GM19023 (cell line): ENCODE measurements around the gene OGFRL1.

Experiments used
- ATAC-seq: cut with Tn5 transposase; IDR thresholded peaks from one replicate; pipeline ENCODE4 v1.9.1; 2021; ENCODE audit warnings: mild to moderate bottlenecking, moderate library complexity; ENCODE audit not compliant: unreplicated experiment

Gene OGFRL1

GRCh38 chr6:71284785-71285184 lies 3.8 kb upstream of the OGFRL1 start:
- no peak for ATAC-seq

- no peak for ATAC-seq
Observed at GRCh38 chr6:71287038-71287437, 1.6 kb upstream of the OGFRL1 start.

GRCh38 chr6:71287926-71288227 lies 734 bp upstream of the OGFRL1 start:
- no peak for ATAC-seq

GRCh38 chr6:71289039-71289801 lies 609 bp downstream of the OGFRL1 start:
- ATAC-seq, result peak; percentile 33

- no peak for ATAC-seq
Observed at GRCh38 chr6:71289802-71290175, 1.2 kb downstream of the OGFRL1 start.

- ATAC-seq, result no peak
Observed at GRCh38 chr6:71290611-71291010, 2.0 kb downstream of the OGFRL1 start.

GRCh38 chr6:71292001-71292400 lies 3.4 kb downstream of the OGFRL1 start:
- ATAC-seq, result no peak

- no peak for ATAC-seq
Observed at GRCh38 chr6:71294121-71294523, 5.5 kb downstream of the OGFRL1 start.

GRCh38 chr6:71298459-71298858 lies 9.8 kb downstream of the OGFRL1 start:
- no peak for ATAC-seq

GRCh38 chr6:71299541-71300470 lies 11.2 kb downstream of the OGFRL1 start:
- no peak for ATAC-seq

- no peak for ATAC-seq
Observed at GRCh38 chr6:71300561-71301168, 12.1 kb downstream of the OGFRL1 start.

GRCh38 chr6:71301546-71301945 lies 12.9 kb downstream of the OGFRL1 start:
- ATAC-seq, result no peak

- no peak for ATAC-seq
Observed at GRCh38 chr6:71309656-71310055, 21.0 kb downstream of the OGFRL1 start.

- ATAC-seq, result no peak
Observed at GRCh38 chr6:71310261-71310660, 21.6 kb downstream of the OGFRL1 start.

GRCh38 chr6:71312089-71312488 lies 23.5 kb downstream of the OGFRL1 start:
- ATAC-seq, result no peak

GRCh38 chr6:71317441-71317840 lies 28.8 kb downstream of the OGFRL1 start:
- ATAC-seq, result no peak

GRCh38 chr6:71320041-71320440 lies 31.4 kb downstream of the OGFRL1 start:
- ATAC-seq, result no peak

- no peak for ATAC-seq
Observed at GRCh38 chr6:71321314-71321713, 32.7 kb downstream of the OGFRL1 start.

GRCh38 chr6:71324194-71324785 lies 35.7 kb downstream of the OGFRL1 start:
- no peak for ATAC-seq

GRCh38 chr6:71326611-71327010 lies 38.0 kb downstream of the OGFRL1 start:
- no peak for ATAC-seq

- ATAC-seq, result no peak
Observed at GRCh38 chr6:71330501-71330900, 41.9 kb downstream of the OGFRL1 start.
